Neural cell (in vitro differentiated cells): ENCODE data around the gene SWI5.

Experiments used
- SMC3 ChIP-seq: fragments of 450-650 bp; conservative IDR thresholded peaks from 2 replicates; pipeline ENCODE4 v1.6.1; 2014; ENCODE audit warnings: antibody characterized with exemption, mild to moderate bottlenecking, moderate library complexity; ENCODE audit not compliant: poor library complexity
- TAF1 ChIP-seq: IDR thresholded peaks from 2 replicates; pipeline ENCODE4 v1.6.1; 2012; ENCODE audit warnings: low read depth

DNA sequence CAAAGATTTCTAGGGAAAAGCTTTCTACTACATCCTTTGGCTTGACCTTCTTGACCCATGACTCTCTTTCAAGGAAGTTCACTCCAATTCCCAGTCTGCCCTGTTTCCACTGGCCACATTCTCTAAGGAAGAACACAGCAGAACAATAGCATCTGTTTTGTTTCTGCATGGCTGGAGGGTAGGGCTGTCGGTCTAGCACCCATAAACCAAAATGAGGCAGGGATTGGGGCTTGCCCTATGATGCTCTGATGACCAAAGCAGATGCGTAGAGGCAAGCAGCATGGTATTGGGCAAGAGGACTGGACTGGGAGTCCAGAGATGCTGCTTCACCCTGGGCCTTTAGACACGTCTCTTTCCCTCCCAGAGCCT is 24.4 kb upstream of the SWI5 start:
- TF ChIP-seq TAF1 (no peak), SMC3 (no peak)
